PC-3 (cell line): ENCODE data around the gene YAP1.

Experiments
- EZH2 ChIP-seq: fragments of 300-600 bp; sonication (generic); IDR thresholded peaks from one replicate; pipeline ENCODE4 v1.6.1; 2017; ENCODE audit warnings: antibody characterized with exemption, mild to moderate bottlenecking, low read length; ENCODE audit not compliant: unreplicated experiment
- TF ChIP-seq, protein P1 (sequence below): fragments of 300-600 bp; sonication (generic); conservative IDR thresholded peaks from 2 replicates; pipeline ENCODE4 v1.5.1; 2017; ENCODE audit warnings: antibody characterized with exemption, low read depth, mild to moderate bottlenecking, low read length

DNA sequence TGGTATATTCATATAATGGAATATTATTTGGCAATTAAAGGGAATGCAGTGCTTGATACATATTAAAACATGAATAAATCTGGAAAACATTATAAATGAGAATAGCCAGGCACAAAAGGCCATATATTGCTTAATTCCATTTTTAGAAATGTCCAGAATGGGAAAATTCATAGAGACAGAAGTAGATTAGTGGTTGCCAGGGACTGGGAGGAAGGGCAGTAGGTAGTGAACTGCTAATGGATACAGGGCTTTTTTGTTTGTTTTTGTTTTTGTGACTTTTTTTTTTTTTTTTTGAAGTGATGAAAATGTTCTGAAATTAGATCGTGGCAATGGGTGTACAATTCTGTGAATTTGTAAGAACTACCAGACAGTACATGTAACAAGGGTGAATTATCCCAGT lies 86.1 kb downstream of the YAP1 start:
- TF ChIP-seq, protein P1, sequence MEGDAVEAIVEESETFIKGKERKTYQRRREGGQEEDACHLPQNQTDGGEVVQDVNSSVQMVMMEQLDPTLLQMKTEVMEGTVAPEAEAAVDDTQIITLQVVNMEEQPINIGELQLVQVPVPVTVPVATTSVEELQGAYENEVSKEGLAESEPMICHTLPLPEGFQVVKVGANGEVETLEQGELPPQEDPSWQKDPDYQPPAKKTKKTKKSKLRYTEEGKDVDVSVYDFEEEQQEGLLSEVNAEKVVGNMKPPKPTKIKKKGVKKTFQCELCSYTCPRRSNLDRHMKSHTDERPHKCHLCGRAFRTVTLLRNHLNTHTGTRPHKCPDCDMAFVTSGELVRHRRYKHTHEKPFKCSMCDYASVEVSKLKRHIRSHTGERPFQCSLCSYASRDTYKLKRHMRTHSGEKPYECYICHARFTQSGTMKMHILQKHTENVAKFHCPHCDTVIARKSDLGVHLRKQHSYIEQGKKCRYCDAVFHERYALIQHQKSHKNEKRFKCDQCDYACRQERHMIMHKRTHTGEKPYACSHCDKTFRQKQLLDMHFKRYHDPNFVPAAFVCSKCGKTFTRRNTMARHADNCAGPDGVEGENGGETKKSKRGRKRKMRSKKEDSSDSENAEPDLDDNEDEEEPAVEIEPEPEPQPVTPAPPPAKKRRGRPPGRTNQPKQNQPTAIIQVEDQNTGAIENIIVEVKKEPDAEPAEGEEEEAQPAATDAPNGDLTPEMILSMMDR, result no peak
- TF ChIP-seq EZH2, result no peak
